H1 (cell line): Measurements from ENCODE around the gene PANX3. TPM values are rescaled to one million over a fixed set of nuclear protein-coding genes. Genes with fewer than 3 reads are reported as not detected.

Source experiments
- CTCF ChIA-PET: fragments of 300-600 bp; sonication (Branson Sonifier 250); formaldehyde crosslinking; loops from one replicate; lab custom pipeline; 2021; ENCODE audit not compliant: partially characterized antibody; lab: Charles Lee
- POLR2A ChIA-PET: fragments of 300-600 bp; sonication (Branson Sonifier 250); formaldehyde crosslinking; loops from one replicate; lab custom pipeline; 2021; ENCODE audit warnings: inconsistent platforms; ENCODE audit not compliant: partially characterized antibody; lab: Charles Lee
- DNase-seq, 2 experiments: peaks; one replicate each; pipeline versions ENCODE4 v3.0.0 to v3.0.0-alpha.2; 2010 to 2022; ENCODE audit warnings: low spot score in 2 of 2, low read depth in 1 of 2, mixed read lengths in 1 of 2
- FAIRE-seq: peaks from 2 replicates; lab custom pipeline; 2011; peaks lifted over from hg19 to GRCh38; lab: Jason Lieb, UNC
- H2AFZ ChIP-seq: 2 replicates; pipeline ENCODE4 v1.8.1; 2012; ENCODE audit warnings: low read length, inconsistent platforms
- H2AK5ac ChIP-seq: 2 replicates; pipeline ENCODE4 v1.6.1; 2013; ENCODE audit warnings: low read depth, low read length
- H2BK120ac ChIP-seq: replicated peaks from 2 replicates; pipeline ENCODE3; 2013; ENCODE audit warnings: low read depth, low read length, inconsistent platforms
- H2BK12ac ChIP-seq: 2 replicates; pipeline ENCODE4 v1.6.1; 2013; ENCODE audit warnings: low read depth, low read length
- H2BK15ac ChIP-seq: 2 replicates; pipeline ENCODE4 v1.6.1; 2013; ENCODE audit warnings: low read length
- H2BK20ac ChIP-seq: 2 replicates; pipeline ENCODE4 v1.6.1; 2013; ENCODE audit warnings: low read length
- H2BK5ac ChIP-seq: 2 replicates; pipeline ENCODE4 v1.6.1; 2013; ENCODE audit warnings: low read depth, low read length
- H3K14ac ChIP-seq: 2 replicates; pipeline ENCODE4 v1.6.1; 2013; ENCODE audit warnings: inconsistent platforms; ENCODE audit not compliant: insufficient read length
- H3K18ac ChIP-seq: 2 replicates; pipeline ENCODE4 v1.6.1; 2013; ENCODE audit warnings: low read length; ENCODE audit errors: extremely low read depth
- H3K23ac ChIP-seq: 2 replicates; pipeline ENCODE4 v1.6.1; 2013; ENCODE audit warnings: inconsistent platforms; ENCODE audit not compliant: insufficient read length
- H3K23me2 ChIP-seq: 2 replicates; pipeline ENCODE4 v1.6.1; 2013; ENCODE audit warnings: low read depth, low read length
- H3K27ac ChIP-seq: 2 replicates; pipeline ENCODE4 v1.6.1; 2011; ENCODE audit warnings: low read depth, low read length, inconsistent platforms
- H3K27me3 ChIP-seq, 4 experiments: replicated peaks in 1 of 4; 1 replicate in 1 of 4; 2 replicates in 3 of 4; pipeline versions ENCODE4 v1.6.1 to v1.8.1; 2011 to 2013; ENCODE audit warnings: low read length in 3 of 4, mild to moderate bottlenecking in 3 of 4, inconsistent platforms in 2 of 4, mixed read lengths in 2 of 4, moderate library complexity in 1 of 4; ENCODE audit not compliant: control insufficient read depth in 3 of 4, insufficient read depth in 3 of 4; ENCODE audit errors: extremely low read depth in 1 of 4
- H3K36me3 ChIP-seq, 4 experiments: 2 replicates each; pipeline versions ENCODE4 v1.6.1 to v1.8.1; 2011 to 2013; ENCODE audit warnings: mild to moderate bottlenecking in 4 of 4, low read length in 3 of 4, moderate library complexity in 2 of 4, control low read depth in 1 of 4, inconsistent platforms in 1 of 4; ENCODE audit not compliant: insufficient read depth in 4 of 4, control insufficient read depth in 2 of 4
- H3K4ac ChIP-seq: replicated peaks from 2 replicates; pipeline ENCODE3; 2013; ENCODE audit warnings: low read length, low read depth, mixed read lengths, inconsistent platforms; ENCODE audit not compliant: insufficient read length
- H3K4me1 ChIP-seq, 4 experiments: replicated peaks in 1 of 4; 1 replicate in 1 of 4; 2 replicates in 3 of 4; pipeline versions ENCODE4 v1.6.1 to v1.8.1; 2011 to 2013; ENCODE audit warnings: low read length in 3 of 4, inconsistent platforms in 2 of 4, mixed read lengths in 1 of 4; ENCODE audit not compliant: insufficient read depth in 4 of 4, control insufficient read depth in 3 of 4
- H3K4me2 ChIP-seq, 2 experiments: 2 replicates each; pipeline versions ENCODE4 v1.6.1 to v1.8.1; 2011 to 2013; ENCODE audit warnings: low read depth in 2 of 2, low read length in 2 of 2, control low read depth in 1 of 2, inconsistent platforms in 1 of 2, mild to moderate bottlenecking in 1 of 2; ENCODE audit not compliant: insufficient read depth in 1 of 2
- H3K4me3 ChIP-seq, 4 experiments: fragments of 200-600, 300-600 bp in 1 of 4; sonication (generic), shearing (Covaris generic), sonication (Bioruptor Twin) in 1 of 4; 2 replicates each; pipeline versions ENCODE4 v1.5.1 to v1.8.1; 2011 to 2016; ENCODE audit warnings: low read length in 4 of 4, low read depth in 3 of 4, control low read depth in 2 of 4, inconsistent platforms in 2 of 4, mild to moderate bottlenecking in 2 of 4, mixed read lengths in 1 of 4, moderate library complexity in 1 of 4; ENCODE audit not compliant: insufficient read depth in 2 of 4; ENCODE audit errors: extremely low read depth in 1 of 4
- H3K56ac ChIP-seq: replicated peaks from 2 replicates; pipeline ENCODE3; 2013; ENCODE audit warnings: low read depth, mild to moderate bottlenecking, mixed read lengths, low read length, inconsistent platforms; ENCODE audit not compliant: insufficient read length
- H3K79me1 ChIP-seq: 2 replicates; pipeline ENCODE4 v1.6.1; 2013; ENCODE audit warnings: low read depth, low read length, control low read depth
- H3K79me2 ChIP-seq, 2 experiments: 2 replicates each; pipeline versions ENCODE4 v1.6.1 to v1.8.1; 2012 to 2013; ENCODE audit warnings: low read length in 2 of 2, mild to moderate bottlenecking in 2 of 2, inconsistent platforms in 1 of 2; ENCODE audit not compliant: insufficient read depth in 2 of 2, control insufficient read depth in 1 of 2
- H3K9ac ChIP-seq, 4 experiments: replicated peaks in 1 of 4; 1 replicate in 1 of 4; 2 replicates in 3 of 4; pipeline versions ENCODE4 v1.6.1 to v1.8.1; 2011 to 2013; ENCODE audit warnings: low read depth in 3 of 4, low read length in 3 of 4, control low read depth in 2 of 4, mild to moderate bottlenecking in 2 of 4, moderate library complexity in 2 of 4, inconsistent platforms in 1 of 4; ENCODE audit errors: extremely low read depth in 1 of 4
- H3K9me3 ChIP-seq, 2 experiments: 2 replicates each; pipeline versions ENCODE4 v1.6.1 to v1.8.1; 2012 to 2013; ENCODE audit warnings: mild to moderate bottlenecking in 2 of 2, moderate library complexity in 2 of 2, control low read depth in 1 of 2, inconsistent platforms in 1 of 2, low read depth in 1 of 2, low read length in 1 of 2, mixed read lengths in 1 of 2; ENCODE audit not compliant: insufficient read depth in 2 of 2
- H4K20me1 ChIP-seq, 2 experiments: replicated peaks in 1 of 2; 2 replicates each; pipeline versions ENCODE3 to v1.8.1; 2011 to 2013; ENCODE audit warnings: inconsistent platforms in 2 of 2, low read length in 2 of 2, mild to moderate bottlenecking in 1 of 2; ENCODE audit not compliant: insufficient read depth in 2 of 2, control insufficient read depth in 1 of 2
- H4K5ac ChIP-seq: 2 replicates; pipeline ENCODE4 v1.6.1; 2013; ENCODE audit warnings: low read length, low read depth, mixed read lengths, inconsistent platforms; ENCODE audit not compliant: insufficient read length
- H4K8ac ChIP-seq: 2 replicates; pipeline ENCODE4 v1.8.0; 2013; ENCODE audit warnings: mild to moderate bottlenecking, moderate library complexity, low read length, inconsistent platforms; ENCODE audit not compliant: insufficient read depth; ENCODE audit errors: extremely low read depth
- H4K91ac ChIP-seq: replicated peaks from 2 replicates; pipeline ENCODE3; 2013; ENCODE audit warnings: low read length, mixed read lengths, inconsistent platforms; ENCODE audit not compliant: insufficient read length
- CBX5 ChIP-seq: fragments of 300-800, 300-1000 bp; sonication (generic); IDR thresholded peaks from 2 replicates; pipeline ENCODE4 v1.7.1; 2016; ENCODE audit warnings: antibody characterized with exemption, low read length, low read depth
- CHD2 ChIP-seq: IDR thresholded peaks from 2 replicates; pipeline ENCODE4 v1.6.1; 2012; ENCODE audit warnings: low read length, improper control_type of control experiment
- CTBP2 ChIP-seq: IDR thresholded peaks from 2 replicates; pipeline ENCODE4 v1.7.0; 2011; ENCODE audit warnings: borderline replicate concordance, mild to moderate bottlenecking, moderate library complexity, mixed read lengths, low read length; ENCODE audit not compliant: insufficient read depth, insufficient read length
- RBBP5 ChIP-seq: IDR thresholded peaks from 2 replicates; pipeline ENCODE4 v1.7.1; 2012; ENCODE audit warnings: low read depth, mild to moderate bottlenecking, inconsistent platforms, low read length, moderate library complexity, borderline replicate concordance
- WGBS, 2 experiments: shearing (Covaris generic) in 1 of 2; methylation state at CpG; one replicate each; pipeline versions ENCODE4 v1.1.6 to v1.1.7; 2013 to 2015; ENCODE audit warnings: low lambda C conversion rate in 2 of 2, mixed read lengths in 2 of 2, inconsistent platforms in 1 of 2, low coverage in 1 of 2, missing lambda C conversion rate in 1 of 2; ENCODE audit not compliant: insufficient replicate concordance in 2 of 2, insufficient coverage in 1 of 2, insufficient read length in 1 of 2; ENCODE audit errors: extremely low coverage in 1 of 2, missing lambda C conversion rate in 1 of 2; 5-methylcytosine and 5-hydroxymethylcytosine counted together
- polyA plus RNA-seq, 7 experiments: library from polyadenylated mRNA; depleted of rRNA in 3 of 7; stranded (reverse) in 5 of 7; unstranded in 2 of 7; fragments of >200 nt in 5 of 7; fragments of 200-250 nt in 2 of 7; gene quantifications; 1 replicate in 5 of 7; 2 replicates in 1 of 7; 4 replicates in 1 of 7; pipeline versions ENCODE4 v1.2.1 to v1.2.3, GENCODE V29; 2011 to 2013; ENCODE audit warnings: missing spikeins in 2 of 7, mixed read lengths in 2 of 7
- total RNA-seq: library from RNA; stranded (reverse); fragmentation: NEBNext Ultra II Directional; extraction: Animal tissue kit (Norgen Biotek cat#: 25700); gene quantifications from 2 replicates; pipeline ENCODE4 v1.2.1, GENCODE V29; 2021

PANX3 gene
- total and polyA plus RNA-seq, 2 of the 8 experiments (the other 6 are each of a cell fraction or from before 2014, with no cell fraction given) = not detected

DNA sequence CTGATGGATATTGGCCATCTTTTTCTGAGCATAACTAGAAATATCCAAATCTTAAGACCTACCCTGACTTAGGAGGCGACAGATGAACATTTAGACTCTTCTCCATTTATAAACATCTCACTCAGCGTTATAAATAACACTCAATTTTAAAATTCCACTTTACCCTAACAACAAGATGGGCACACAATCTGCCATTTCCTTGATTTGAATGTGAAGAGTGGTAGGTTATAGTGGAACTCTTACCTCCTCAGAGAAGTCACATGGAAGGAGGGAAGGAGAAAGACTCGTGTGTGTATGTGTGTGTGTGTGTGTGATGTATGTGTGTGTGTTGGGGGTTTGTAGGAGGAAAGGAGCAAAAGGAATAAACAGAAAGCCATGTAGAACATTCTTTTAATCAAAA lies 47.3 kb downstream of the PANX3 start:
- Histone ChIP-seq H3K4ac (no peak overlapping the region), H3K9ac (no peak overlapping the region), H3K79me1 (no peaks in the 10 kb centered on the region; the same call in 1 of the 2 replicates), H3K18ac (no peak overlapping the region), H3K9me3 (no peaks in the 10 kb centered on the region), H3K4me1 (peaks cover 0 to 10% (median 7%) of the 10 kb centered on the region in 4 experiments; a peak in 4 of 7 replicates), H3K23ac (no peak overlapping the region), H3K14ac (no peak overlapping the region), H4K5ac (no peak overlapping the region), H4K8ac (no peak overlapping the region), H2AFZ (no peak overlapping the region), H4K91ac (no peak overlapping the region), H3K23me2 (peaks cover 1% of the 10 kb centered on the region), H3K4me3 (no peak overlapping the region), H4K20me1 (no peaks in the 10 kb centered on the region), H2BK120ac (no peak overlapping the region), H3K4me2 (no peak overlapping the region; a peak in 1 of 4 replicates), H3K79me2 (no peaks in the 10 kb centered on the region), H2BK12ac (no peak overlapping the region), H3K27me3 (no peaks in the 10 kb centered on the region; a peak in 2 of 7 replicates), H3K56ac (no peak overlapping the region), H2AK5ac (no peak overlapping the region), H2BK15ac (no peak overlapping the region), H3K36me3 (no peaks in the 10 kb centered on the region), H2BK5ac (no peak overlapping the region), H2BK20ac (no peak overlapping the region), H3K27ac (no peak overlapping the region)
- POLR2A ChIA-PET = no interaction called here
- FAIRE-seq (no peak), DNase-seq (no peak)
- 86 to 100% methylated on average over 1 to 3 of the region's 3 CpGs for WGBS, 2 experiments
- CTCF ChIA-PET = no interaction called here
- TF ChIP-seq RBBP5 (no peak), CBX5 (no peak), CHD2 (no peak), CTBP2 (no peak)
